RWPE1 (cell line): ENCODE measurements around the gene NTM.
A peak's percentile ranks its signal among the peaks of the same experiment; 100 is the strongest.

Experiments used
- CTCF ChIA-PET: fragments of 350-600 bp; sonication (Branson Sonifier 250); formaldehyde crosslinking; extraction: SDS; loops from one replicate; lab custom pipeline; 2021; lab: Yijun Ruan, JAX
- POLR2A ChIA-PET: fragments of 400-600 bp; formaldehyde crosslinking; extraction: SDS; loops from one replicate; lab custom pipeline; 2020; ENCODE audit warnings: antibody characterized with exemption; ENCODE audit not compliant: low non-redundant PET; lab: Yijun Ruan, JAX
- DNase-seq: peaks from one replicate; pipeline ENCODE4 v3.0.0; 2012; ENCODE audit warnings: low spot score
- H3K27ac ChIP-seq: fragments of 450-650 bp; 2 replicates; pipeline ENCODE4 v1.5.1; 2017
- TF ChIP-seq, protein P1 (sequence below): fragments of 450-650 bp; conservative IDR thresholded peaks from 2 replicates; pipeline ENCODE4 v1.5.1; 2017; ENCODE audit warnings: low read depth, mild to moderate bottlenecking

Gene NTM

DNA sequence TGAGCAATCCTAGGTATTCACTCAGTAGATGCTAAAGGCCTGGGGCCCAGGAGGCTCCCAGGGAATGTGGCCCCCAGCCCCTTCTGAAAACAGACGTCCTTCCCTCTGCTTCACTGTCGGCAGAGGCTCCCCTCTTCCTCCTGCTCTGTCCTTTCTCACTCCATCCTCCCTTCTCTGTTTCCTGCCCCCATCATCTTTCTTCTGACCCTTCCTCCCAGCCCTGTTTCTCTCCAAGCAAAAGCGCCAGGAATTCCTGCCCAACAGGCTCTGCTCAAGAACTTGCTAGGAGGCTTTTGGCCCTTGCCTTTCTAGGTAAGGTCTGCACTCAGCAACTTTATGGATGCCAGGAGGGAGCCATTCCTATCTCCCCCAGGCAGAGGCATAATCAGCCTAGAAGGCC is 300.5 kb downstream of the NTM start:
- no peak overlapping the region for H3K27ac ChIP-seq
- no peak for DNase-seq
- POLR2A ChIA-PET: no interaction called here
- CTCF ChIA-PET: interaction anchor here (1.0 kb wide), 1 partner anchor 24 kb away, joined by 4 read pairs; no protein-coding TSS in a partner anchor
- TF ChIP-seq, protein P1, sequence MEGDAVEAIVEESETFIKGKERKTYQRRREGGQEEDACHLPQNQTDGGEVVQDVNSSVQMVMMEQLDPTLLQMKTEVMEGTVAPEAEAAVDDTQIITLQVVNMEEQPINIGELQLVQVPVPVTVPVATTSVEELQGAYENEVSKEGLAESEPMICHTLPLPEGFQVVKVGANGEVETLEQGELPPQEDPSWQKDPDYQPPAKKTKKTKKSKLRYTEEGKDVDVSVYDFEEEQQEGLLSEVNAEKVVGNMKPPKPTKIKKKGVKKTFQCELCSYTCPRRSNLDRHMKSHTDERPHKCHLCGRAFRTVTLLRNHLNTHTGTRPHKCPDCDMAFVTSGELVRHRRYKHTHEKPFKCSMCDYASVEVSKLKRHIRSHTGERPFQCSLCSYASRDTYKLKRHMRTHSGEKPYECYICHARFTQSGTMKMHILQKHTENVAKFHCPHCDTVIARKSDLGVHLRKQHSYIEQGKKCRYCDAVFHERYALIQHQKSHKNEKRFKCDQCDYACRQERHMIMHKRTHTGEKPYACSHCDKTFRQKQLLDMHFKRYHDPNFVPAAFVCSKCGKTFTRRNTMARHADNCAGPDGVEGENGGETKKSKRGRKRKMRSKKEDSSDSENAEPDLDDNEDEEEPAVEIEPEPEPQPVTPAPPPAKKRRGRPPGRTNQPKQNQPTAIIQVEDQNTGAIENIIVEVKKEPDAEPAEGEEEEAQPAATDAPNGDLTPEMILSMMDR: no peak

GRCh38 chr11:131671320-131671719 is 300.9 kb downstream of the NTM start:
- ChIA-PET POLR2A (no interaction called here), CTCF (interaction anchor here (1.0 kb wide), 1 partner anchor 23 kb away, joined by 4 read pairs; no protein-coding TSS in a partner anchor)
- TF ChIP-seq, protein P1: no peak
- DNase-seq: no peak
- H3K27ac ChIP-seq: no peak overlapping the region

DNA sequence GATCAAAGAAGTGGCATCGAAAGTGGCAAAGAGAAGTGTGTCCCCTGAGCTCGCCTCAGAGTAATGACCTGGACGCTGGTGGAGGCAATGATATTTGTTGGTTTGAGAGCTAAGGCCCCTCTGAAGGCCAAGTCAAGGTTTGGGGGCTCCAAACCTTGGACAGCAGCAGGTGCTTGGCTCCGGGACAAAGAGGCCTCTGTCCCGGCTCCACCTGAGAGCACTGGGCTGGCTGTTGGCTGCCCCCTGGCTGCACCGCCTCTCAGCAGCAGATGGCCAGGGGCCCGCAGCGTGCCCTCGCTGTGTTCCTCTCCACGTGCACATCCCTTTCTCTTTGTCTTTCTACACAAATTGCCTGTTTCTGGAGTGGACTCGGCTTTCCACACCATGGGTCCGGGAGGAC is 301.3 kb downstream of the NTM start:
- ChIA-PET POLR2A (no interaction called here), CTCF (interaction anchor here (1.0 kb wide), 1 partner anchor 23 kb away, joined by 4 read pairs; no protein-coding TSS in a partner anchor)
- no peak for DNase-seq
- H3K27ac ChIP-seq: no peak overlapping the region
- TF ChIP-seq, protein P1: no peak

DNA sequence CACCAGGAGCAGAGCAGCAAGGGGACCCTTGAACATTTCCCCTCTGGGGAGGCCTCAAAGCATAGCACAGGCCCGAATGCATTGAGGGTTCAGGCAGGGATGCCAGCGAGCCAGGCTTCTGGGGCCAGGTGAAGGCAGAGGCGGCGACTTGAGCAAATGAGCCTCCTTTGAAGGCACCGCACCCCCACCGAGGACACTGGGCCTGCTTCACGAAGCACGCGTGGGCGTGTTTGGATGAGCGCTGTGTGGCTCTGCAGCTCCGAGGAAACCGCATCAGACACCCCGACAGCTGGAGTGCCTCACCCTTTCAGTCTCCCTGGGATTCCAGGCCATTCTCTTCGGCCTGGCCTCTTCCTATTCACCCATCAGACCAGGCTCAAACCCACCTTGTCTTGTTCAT is 301.8 kb downstream of the NTM start:
- H3K27ac ChIP-seq: no peak overlapping the region
- DNase-seq: no peak
- TF ChIP-seq, protein P1: no peak
- ChIA-PET CTCF (no interaction called here), POLR2A (no interaction called here)

GRCh38 chr11:131674051-131674755 is 303.8 kb downstream of the NTM start:
- peak; percentile 53 for DNase-seq
- TF ChIP-seq, protein P1: peak; percentile 93
- no peak overlapping the region for H3K27ac ChIP-seq
- POLR2A ChIA-PET: no interaction called here
- CTCF ChIA-PET: interaction anchor here (0.6 to 2.7 kb wide), 16 partner anchors 9 to 758 kb away, joined by 3 to 10 read pairs (median 3); partner anchors contain the start of gene SNX19

DNA sequence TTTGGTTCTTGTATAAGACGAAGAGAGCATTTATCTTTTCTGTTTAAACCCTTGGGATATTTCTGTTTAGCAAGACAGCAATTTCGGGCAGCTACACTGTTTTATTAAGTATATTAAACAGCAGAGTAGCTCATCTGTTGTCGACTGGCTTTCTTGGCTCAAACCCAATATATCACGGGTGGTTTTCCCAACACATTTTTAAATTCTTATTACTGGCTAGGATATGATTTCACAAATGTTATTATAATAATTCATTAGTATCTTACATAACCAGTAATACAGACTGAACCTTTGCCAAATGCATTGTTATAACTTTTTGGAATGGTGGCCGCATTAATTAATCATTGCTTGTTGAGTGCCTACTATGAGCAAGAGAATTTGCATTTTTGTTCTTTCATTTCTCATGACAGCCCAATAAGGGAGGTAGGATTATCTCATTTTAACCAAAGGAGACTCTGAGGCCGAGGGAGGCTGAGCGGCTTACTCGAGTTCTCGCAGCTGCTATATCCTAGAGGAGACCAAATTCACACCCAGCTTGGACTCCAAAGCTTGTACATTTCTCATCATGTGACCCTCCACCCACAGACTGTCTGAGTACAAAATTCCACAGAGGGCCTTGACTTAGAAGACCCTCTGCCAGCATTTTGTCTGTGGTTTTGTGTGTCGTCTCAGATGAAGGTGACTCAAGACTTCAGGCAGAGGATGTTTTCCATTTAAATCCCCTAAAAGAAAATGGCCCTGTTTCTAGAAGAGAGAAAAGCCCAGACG is 304.9 kb downstream of the NTM start:
- POLR2A ChIA-PET: no interaction called here
- TF ChIP-seq, protein P1: no peak
- CTCF ChIA-PET: interaction anchor here (1.0 to 2.7 kb wide), 4 partner anchors 9 to 610 kb away, joined by 3 to 9 read pairs (median 4); no protein-coding TSS in a partner anchor
- no peak overlapping the region for H3K27ac ChIP-seq
- no peak for DNase-seq
